IPS-20b (cell line): Measurements from ENCODE around the gene CEP89.

Experiments used
- H3K27ac ChIP-seq: one replicate; pipeline ENCODE4 v1.5.1; 2013; ENCODE audit warnings: low read length
- H3K27me3 ChIP-seq: 2 replicates; pipeline ENCODE4 v1.6.1; 2013; ENCODE audit warnings: mild to moderate bottlenecking, low read length, inconsistent platforms; ENCODE audit not compliant: insufficient read depth
- H3K36me3 ChIP-seq: 2 replicates; pipeline ENCODE4 v1.6.1; 2013; ENCODE audit warnings: low read depth, mild to moderate bottlenecking, inconsistent platforms, low read length, moderate library complexity; ENCODE audit not compliant: insufficient read depth
- H3K4me1 ChIP-seq: 2 replicates; pipeline ENCODE4 v1.6.1; 2013; ENCODE audit warnings: mild to moderate bottlenecking, control low read depth, inconsistent platforms, low read length, moderate library complexity; ENCODE audit not compliant: insufficient read depth
- H3K4me3 ChIP-seq: 2 replicates; pipeline ENCODE4 v1.5.1; 2013; ENCODE audit warnings: mild to moderate bottlenecking, low read length, inconsistent platforms
- H3K9ac ChIP-seq: 2 replicates; pipeline ENCODE4 v1.6.1; 2013; ENCODE audit warnings: low read depth, mild to moderate bottlenecking, inconsistent platforms, low read length, moderate library complexity
- H3K9me3 ChIP-seq: 2 replicates; pipeline ENCODE4 v1.6.1; 2013; ENCODE audit warnings: mild to moderate bottlenecking, low read depth, low read length, inconsistent platforms; ENCODE audit not compliant: insufficient read depth

CEP89 gene

DNA sequence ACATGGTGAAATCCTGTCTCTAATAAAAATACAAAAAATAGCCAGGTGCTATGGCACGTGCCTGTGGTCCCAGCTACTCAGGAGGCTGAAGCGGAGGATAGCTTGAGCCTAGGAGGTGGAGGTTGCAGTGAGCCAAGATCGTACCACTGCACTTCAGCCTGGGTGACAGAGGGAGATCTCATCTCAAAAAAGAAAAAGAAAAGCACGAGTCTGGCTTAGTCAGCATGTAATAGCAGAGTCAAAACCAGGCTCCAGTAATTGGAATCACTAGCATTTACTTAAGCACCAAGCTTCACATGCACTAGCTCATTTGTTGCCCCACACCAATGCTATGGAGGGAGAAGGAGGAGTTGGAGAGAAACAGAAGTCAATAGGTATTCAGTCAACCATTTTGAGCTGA is 60.3 kb downstream of the CEP89 start:
- H3K9ac ChIP-seq = no peak overlapping the region
- no peaks in the 10 kb centered on the region for H3K27me3 ChIP-seq
- 0 out of 2 replicates have a peak, but pooled peaks cover 3% of the 10 kb centered on the region for H3K36me3 ChIP-seq
- no peaks in the 10 kb centered on the region for H3K9me3 ChIP-seq
- no peaks in the 10 kb centered on the region for H3K4me1 ChIP-seq
- H3K27ac ChIP-seq = no peak overlapping the region
- no peak overlapping the region for H3K4me3 ChIP-seq

DNA sequence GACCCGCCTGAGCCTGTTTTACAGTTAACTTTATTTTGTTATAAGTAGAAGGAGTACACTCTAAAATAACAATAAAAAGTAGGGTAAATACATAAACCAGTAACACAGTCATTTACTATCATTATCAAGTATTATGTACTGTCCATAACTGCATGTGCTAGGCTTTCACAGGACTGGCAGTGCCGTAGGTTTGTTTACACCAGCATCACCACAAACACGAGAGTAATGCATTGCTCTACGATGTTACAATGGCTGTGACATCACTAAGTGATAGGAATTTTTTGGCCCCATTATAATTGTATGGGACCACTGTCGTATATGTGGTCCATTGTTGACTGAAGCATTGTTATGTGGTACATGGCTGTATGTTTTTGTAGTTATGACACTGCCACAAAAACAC is 60.9 kb downstream of the CEP89 start:
- Histone ChIP-seq H3K4me3 (no peak overlapping the region), H3K4me1 (no peaks in the 10 kb centered on the region), H3K36me3 (0 out of 2 replicates have a peak, but pooled peaks cover 3% of the 10 kb centered on the region), H3K27ac (no peak overlapping the region), H3K27me3 (no peaks in the 10 kb centered on the region), H3K9ac (no peak overlapping the region), H3K9me3 (no peaks in the 10 kb centered on the region)

- no peaks in the 10 kb centered on the region for H3K27me3 ChIP-seq
- H3K4me3 ChIP-seq = no peak overlapping the region
- H3K36me3 ChIP-seq = 0 out of 2 replicates have a peak, but pooled peaks cover 3% of the 10 kb centered on the region
- H3K27ac ChIP-seq = no peak overlapping the region
- no peaks in the 10 kb centered on the region for H3K4me1 ChIP-seq
- no peaks in the 10 kb centered on the region for H3K9me3 ChIP-seq
- no peak overlapping the region for H3K9ac ChIP-seq
Measured at GRCh38 chr19:32910094-32910493, 61.7 kb downstream of the CEP89 start.

DNA sequence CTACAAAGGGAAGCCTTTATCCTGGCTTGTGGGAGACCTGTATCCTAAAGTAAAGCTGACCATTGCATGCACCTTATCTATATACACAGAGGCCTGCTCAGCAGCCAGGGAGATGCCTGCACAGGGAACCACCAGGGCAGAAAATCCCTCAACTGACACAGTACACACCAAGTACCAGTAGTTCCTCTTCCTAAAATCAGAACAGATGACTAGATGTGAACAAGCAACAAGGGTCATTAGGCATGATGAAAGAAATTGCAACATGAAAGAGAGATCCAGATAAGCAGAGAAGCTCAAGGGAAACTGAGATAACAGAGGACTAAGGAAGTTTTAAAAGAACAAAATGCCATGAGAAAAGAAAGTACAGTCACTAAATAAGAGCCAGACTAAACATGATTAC is 62.5 kb downstream of the CEP89 start:
- 0 out of 2 replicates have a peak, but pooled peaks cover 3% of the 10 kb centered on the region for H3K36me3 ChIP-seq
- no peak overlapping the region for H3K9ac ChIP-seq
- H3K27me3 ChIP-seq = no peaks in the 10 kb centered on the region

GRCh38 chr19:32908641-32909190 is 63.0 kb downstream of the CEP89 start:
- no peaks in the 10 kb centered on the region for H3K9me3 ChIP-seq

More for the DNA sequence above, 62.5 kb downstream of the CEP89 start:
- no peak overlapping the region for H3K27ac ChIP-seq
- no peaks in the 10 kb centered on the region for H3K9me3 ChIP-seq
- no peaks in the 10 kb centered on the region for H3K4me1 ChIP-seq
- H3K4me3 ChIP-seq = no peak overlapping the region

GRCh38 chr19:32902448-32902847 is 69.3 kb downstream of the CEP89 start:
- Histone ChIP-seq H3K4me1 (peaks cover 4% of the 10 kb centered on the region; the same call in 1 of the 2 replicates), H3K9ac (0 out of 2 replicates have a peak overlapping the region, but pooled peaks have one; percentile 16), H3K4me3 (peak overlapping the region; percentile 0; the same call in 1 of the 2 replicates), H3K9me3 (no peaks in the 10 kb centered on the region), H3K36me3 (peaks cover 7% of the 10 kb centered on the region), H3K27ac (no peak overlapping the region), H3K27me3 (no peaks in the 10 kb centered on the region)

More at GRCh38 chr19:32908641-32909190, 63.0 kb downstream of the CEP89 start:
- H3K27me3 ChIP-seq = no peaks in the 10 kb centered on the region
- no peak overlapping the region for H3K27ac ChIP-seq
- 0 out of 2 replicates have a peak, but pooled peaks cover 3% of the 10 kb centered on the region for H3K36me3 ChIP-seq
- no peak overlapping the region for H3K4me3 ChIP-seq
- no peak overlapping the region for H3K9ac ChIP-seq
- H3K4me1 ChIP-seq = no peaks in the 10 kb centered on the region

GRCh38 chr19:32901504-32902161 is 70.1 kb downstream of the CEP89 start:
- Histone ChIP-seq H3K9me3 (no peaks in the 10 kb centered on the region), H3K36me3 (peaks cover 7% of the 10 kb centered on the region), H3K27me3 (no peaks in the 10 kb centered on the region), H3K4me1 (peaks cover 4% of the 10 kb centered on the region; the same call in 1 of the 2 replicates), H3K27ac (no peak overlapping the region), H3K4me3 (no peak overlapping the region), H3K9ac (no peak overlapping the region)

DNA sequence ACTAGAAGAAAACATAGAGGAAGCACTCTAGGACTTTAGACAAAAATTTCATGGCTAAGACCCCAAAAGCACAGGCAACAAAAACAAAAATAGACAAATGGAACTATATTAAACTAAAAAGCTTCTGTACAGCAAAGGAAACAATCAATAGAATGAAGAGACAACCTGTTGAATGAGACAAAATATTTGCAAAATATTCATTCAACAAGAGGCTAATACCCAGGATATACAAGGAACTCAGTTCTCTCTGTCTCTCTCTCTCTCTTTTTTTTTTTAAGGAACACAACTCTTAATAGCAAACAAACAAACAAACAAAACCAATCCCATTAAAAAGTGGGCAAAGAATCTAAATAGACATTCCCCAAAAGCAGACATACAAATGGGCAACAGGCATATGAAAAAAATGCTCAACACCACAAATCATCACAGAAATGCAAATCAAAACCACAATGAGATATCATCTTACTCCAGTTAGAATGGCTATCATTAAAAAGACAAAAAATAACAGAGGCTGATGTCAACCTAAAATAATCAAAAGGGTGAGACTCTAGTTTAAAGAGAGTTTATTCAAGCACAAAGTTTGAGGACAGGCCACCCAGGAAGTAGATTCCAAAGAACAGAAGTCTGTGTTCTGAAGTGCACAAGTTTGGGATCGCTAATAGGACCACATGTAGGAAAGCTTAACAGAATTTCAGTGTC is 75.1 kb downstream of the CEP89 start:
- Histone ChIP-seq H3K4me1 (no peaks in the 10 kb centered on the region), H3K9ac (no peak overlapping the region), H3K4me3 (no peak overlapping the region), H3K27me3 (no peaks in the 10 kb centered on the region), H3K27ac (no peak overlapping the region), H3K9me3 (peaks cover 5% of the 10 kb centered on the region; the same call in 1 of the 2 replicates), H3K36me3 (peaks cover 7% of the 10 kb centered on the region)

DNA sequence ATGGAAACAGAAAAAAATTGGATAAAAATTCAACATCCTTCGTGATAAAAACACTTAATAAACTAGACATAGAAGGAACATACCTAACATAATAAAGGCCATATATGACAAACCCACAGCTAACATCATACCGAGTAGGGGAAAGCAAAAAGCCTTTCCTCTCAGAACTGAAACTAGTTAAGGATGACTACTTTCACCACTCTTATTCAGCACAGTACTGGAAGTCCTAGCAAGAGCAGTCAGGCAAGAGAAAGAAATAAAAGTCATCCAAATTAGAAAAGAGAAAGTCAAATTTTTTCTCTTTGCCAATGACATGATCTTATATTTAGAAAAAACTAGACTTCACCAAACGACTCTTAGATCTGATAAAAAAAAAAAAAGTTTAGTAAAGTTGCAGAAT is 76.4 kb downstream of the CEP89 start:
- Histone ChIP-seq H3K27me3 (no peaks in the 10 kb centered on the region), H3K27ac (no peak overlapping the region), H3K4me1 (no peaks in the 10 kb centered on the region), H3K9me3 (peaks cover 5% of the 10 kb centered on the region; the same call in 1 of the 2 replicates), H3K36me3 (peaks cover 7% of the 10 kb centered on the region), H3K4me3 (no peak overlapping the region), H3K9ac (no peak overlapping the region)

GRCh38 chr19:32891609-32892008 is 80.1 kb downstream of the CEP89 start:
- no peaks in the 10 kb centered on the region for H3K4me1 ChIP-seq
- H3K9ac ChIP-seq = no peak overlapping the region
- no peaks in the 10 kb centered on the region for H3K27me3 ChIP-seq
- no peak overlapping the region for H3K4me3 ChIP-seq
- no peak overlapping the region for H3K27ac ChIP-seq
- H3K9me3 ChIP-seq = peaks cover 5% of the 10 kb centered on the region; the same call in 1 of the 2 replicates
- no peaks in the 10 kb centered on the region for H3K36me3 ChIP-seq

GRCh38 chr19:32890841-32891240 is 80.9 kb downstream of the CEP89 start:
- Histone ChIP-seq H3K27me3 (no peaks in the 10 kb centered on the region), H3K4me3 (no peak overlapping the region), H3K4me1 (no peaks in the 10 kb centered on the region), H3K9ac (no peak overlapping the region), H3K36me3 (no peaks in the 10 kb centered on the region), H3K27ac (no peak overlapping the region), H3K9me3 (peaks cover 5% of the 10 kb centered on the region; the same call in 1 of the 2 replicates)
